Kidney tubule cell (primary cell): ENCODE data around the gene CRISPLD2.
"Not testable (repeated sequence)": the region's sequence is repeated elsewhere in the genome, so short reads cannot be mapped to it uniquely, and the experiment has no call there.

Experiments
- DNase-seq: peaks from one replicate; pipeline ENCODE4 v3.0.0-alpha.2; 2018; ENCODE audit warnings: low spot score

The CRISPLD2 gene

GRCh38 chr16:84860383-84860782, 40.6 kb downstream of the CRISPLD2 start:
- no peak for DNase-seq

- DNase-seq, result no peak
These were observed 41.9 kb downstream of the CRISPLD2 start for GRCh38 chr16:84861671-84862070.

DNA sequence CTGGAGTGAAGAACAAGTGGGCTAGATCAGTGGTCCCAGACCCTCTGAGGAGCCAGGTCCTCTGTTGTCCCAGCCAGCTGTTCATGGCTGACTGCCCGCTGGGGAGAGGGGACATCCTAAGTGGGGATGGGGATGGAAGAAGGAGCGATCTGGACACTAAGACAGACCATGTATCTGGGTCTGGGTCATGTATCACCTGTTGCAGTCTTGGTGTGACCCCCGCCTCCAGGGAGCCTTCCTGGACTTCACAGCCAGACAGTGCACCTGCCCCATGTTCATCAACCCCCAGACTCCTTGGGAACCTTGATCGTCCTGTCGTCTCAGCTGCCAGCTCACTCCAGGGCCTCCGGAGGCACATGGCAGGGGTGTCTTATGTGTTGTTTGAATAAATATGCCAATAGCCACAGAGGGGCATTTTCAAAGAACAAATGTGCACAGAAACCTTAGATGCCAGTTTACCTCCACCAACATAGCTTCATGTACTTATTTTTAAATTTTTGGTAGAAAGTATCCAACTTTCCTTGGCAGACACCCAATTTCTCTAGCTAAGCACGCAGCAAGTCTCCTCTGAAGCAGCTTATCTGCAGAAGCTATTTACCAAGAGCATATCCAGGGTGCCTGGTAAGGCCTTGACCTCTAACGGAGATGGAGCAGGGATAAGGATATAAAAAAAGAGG, 43.2 kb downstream of the CRISPLD2 start:
- no peak for DNase-seq

- no peak for DNase-seq
These were observed 43.7 kb downstream of the CRISPLD2 start for GRCh38 chr16:84863481-84863814.

DNA sequence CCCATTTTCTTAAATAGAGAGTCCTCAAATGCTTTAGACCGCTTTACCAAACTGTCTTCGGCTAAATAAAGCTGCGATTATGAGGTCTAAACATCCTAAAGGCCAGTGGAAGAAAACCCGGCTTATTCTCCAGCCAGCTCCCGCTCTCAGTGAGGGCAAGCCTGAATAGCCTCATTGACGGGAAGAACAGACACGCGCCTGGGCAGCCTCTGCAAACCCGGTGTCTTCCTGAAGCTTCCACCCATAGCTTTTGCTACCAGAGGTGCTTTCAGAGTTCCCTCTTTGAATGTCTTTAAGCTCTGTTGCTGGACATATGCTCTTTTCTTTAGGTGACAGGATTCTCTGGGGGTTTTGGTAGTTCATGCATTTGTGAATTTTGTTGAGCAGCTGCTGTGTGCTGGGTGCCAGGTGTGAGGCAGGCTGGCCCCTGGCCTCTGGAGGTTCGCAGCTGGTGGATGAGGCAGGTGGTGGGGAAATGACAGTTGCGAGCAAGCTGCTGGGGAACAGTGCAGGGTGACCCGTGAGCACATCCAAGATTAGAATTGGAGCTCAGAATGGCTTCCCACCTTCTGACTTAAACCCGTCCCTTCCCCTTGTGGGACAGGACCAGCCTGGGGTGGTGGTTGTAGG, 44.7 kb downstream of the CRISPLD2 start:
- DNase-seq, result no peak

DNA sequence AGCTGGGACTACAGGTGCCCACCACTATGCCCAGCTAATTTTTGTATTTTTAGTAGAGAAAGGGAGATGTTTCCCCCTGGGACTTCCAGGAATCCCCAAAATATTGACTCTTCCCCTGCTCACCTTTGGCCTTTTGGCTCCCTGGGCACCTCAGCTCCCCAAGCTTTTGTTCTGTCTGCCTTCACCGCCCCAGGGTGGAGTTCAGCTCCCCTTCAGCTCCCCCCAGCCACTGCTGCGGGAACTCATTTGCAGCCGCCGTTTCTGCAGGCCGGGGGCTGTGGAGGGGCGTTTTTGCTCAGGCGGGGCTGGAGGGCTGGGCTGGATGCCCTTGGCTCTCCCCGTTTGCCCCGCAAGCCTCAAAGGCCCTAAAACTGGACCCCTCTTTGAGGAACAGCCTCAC, 47.9 kb downstream of the CRISPLD2 start:
- no peak for DNase-seq

GRCh38 chr16:84868328-84868727, 48.5 kb downstream of the CRISPLD2 start:
- no peak for DNase-seq

DNA sequence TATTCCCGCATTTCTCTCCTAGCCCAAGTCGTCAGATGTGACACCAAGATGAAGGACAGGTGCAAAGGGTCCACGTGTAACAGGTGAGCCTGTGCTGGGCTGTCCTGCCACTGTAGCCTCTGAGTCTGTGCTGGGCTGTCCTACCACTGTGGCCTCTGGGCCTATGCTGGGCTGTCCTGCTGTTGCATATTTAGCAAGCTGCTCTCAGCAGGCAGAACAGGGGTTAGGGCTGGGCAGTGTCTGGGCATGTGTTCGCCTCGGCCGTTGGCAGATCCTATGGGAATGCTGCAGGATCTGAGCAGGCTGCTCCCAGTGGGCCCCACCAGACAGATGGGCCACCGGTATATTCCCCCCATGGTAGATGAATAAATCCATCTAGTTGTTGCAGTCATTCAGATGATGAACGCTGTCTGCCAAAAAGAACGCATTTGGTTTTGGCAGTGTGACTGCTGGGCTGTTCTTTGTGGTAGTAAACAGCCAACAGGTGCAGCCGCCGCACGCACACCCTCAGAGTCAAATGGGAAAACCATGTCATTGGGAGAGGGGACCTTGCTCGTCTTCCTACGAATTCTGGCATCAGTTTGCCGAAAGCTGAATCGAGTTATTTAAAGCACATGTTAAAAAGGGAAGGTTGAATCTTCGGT, 49.2 kb downstream of the CRISPLD2 start:
- no peak for DNase-seq

DNA sequence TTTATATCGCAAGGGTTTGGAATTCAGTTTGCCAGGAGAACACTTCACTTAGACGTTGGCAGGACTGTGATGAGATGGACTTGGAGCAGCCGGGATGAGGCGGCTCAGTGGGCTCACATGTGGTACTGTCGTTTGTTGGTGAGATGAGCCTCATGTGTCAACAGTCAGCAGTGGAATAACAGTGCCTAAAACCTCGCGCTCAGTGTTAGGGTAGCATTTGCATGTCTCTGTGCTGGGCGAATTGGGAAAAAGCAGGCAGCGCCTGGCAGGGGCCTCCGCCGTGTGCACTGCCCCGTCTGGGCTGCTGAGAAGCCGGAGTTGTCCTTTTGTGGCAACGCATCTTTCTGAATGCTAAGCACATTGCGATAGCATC, 49.7 kb downstream of the CRISPLD2 start:
- no peak for DNase-seq

GRCh38 chr16:84872971-84873370, 53.2 kb downstream of the CRISPLD2 start:
- not testable (repeated sequence) for DNase-seq

DNA sequence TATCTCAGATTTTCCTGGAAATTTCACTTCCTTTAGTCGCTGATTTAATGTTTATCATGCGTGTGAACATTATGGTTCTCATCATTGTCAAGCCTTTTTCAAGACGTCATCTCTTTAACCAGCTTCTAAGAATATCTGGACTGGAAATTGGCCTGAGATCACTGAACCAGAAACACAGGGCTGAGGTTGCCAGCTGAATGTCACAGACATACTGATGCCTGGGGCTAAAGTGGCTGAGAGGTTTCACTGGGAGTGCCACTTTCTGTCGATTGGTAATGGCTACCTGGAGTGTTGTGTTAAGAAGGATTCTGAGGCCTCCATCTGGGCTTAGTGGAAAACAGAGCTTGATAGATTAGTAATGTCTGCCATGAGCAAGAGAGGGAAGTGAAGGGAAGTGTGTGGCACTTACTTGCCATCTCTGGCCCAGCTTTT, 54.2 kb downstream of the CRISPLD2 start:
- DNase-seq, result peak; percentile 80

- DNase-seq, result no peak
These were observed 54.8 kb downstream of the CRISPLD2 start for GRCh38 chr16:84874553-84874952.

DNA sequence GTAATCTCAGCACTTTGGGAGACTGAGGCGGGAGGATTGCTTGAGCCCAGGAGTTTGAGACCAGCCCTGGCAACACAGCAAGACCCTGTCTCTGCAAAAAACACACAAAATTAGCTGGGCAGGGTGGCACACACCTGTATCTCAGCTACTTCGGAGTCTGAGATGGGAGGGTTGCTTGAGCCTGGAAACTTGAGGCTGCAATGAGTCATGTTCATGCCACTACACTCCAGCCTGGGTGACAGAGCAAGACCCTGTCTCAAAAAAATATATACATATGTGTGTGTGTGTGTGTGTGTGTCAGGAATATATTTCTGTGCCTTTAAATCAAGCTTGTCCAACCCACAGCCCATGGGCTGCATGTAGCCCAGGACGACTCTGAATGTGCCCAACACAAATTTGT, 55.2 kb downstream of the CRISPLD2 start:
- no peak for DNase-seq

- DNase-seq, result no peak
These were observed 56.1 kb downstream of the CRISPLD2 start for GRCh38 chr16:84875846-84876245.

DNA sequence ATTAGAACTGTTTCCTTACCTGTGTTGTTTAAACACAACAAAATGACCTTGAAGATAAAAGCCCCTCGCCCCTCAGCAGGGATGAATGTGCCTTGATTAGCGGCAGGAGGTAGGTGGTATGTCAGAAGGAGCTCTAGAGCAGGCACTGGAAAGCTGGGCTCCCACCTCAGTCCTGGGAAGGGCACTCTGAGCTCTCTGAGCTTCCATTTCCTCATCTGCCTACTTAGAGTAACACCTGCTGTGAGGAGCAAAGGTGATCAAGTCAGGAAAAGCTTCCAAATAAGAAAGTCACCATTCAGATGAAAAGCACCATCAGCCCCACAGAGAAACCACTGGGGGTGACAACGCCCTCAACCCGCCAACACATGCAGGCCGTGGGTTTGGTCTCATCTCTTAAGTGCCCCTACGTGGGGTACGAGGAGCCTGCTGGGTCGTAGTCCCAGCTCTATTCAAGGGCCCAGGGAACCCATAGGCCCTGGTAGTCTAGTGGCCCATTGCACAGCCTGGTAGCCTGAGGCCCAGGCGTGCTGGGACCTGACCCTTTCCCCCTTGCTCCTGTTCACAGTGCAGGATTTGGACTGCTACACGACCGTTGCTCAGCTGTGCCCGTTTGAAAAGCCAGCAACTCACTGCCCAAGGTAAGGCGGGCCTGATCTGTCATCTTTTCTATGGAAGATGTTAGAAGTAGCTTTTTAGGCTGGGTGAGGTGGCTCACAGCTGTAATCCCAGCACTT, 57.3 kb downstream of the CRISPLD2 start:
- no peak for DNase-seq

DNA sequence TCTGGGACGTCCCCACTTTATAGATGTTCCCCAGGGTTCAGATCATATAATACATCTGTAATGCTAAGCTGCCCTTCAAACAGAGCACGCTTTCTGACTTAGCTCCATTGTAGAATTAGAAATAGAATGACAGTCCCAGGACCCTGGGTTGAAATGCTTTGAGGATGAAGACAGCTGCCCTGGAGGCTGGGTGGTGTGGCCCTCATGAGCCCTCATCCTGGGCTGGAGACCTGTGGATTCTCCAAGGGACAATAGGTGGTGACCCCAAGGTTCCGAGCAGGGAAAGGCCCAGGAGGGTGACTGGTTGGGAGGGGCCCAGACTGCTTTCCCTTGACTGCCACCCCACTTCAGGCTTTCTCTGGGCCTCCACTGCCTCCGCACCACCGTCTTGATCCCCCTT, 59.0 kb downstream of the CRISPLD2 start:
- DNase-seq, result no peak

GRCh38 chr16:84879569-84880487, 60.0 kb downstream of the CRISPLD2 start:
- DNase-seq, result peak; percentile 58

GRCh38 chr16:84881702-84882521, 62.1 kb downstream of the CRISPLD2 start:
- peak; percentile 84 for DNase-seq

DNA sequence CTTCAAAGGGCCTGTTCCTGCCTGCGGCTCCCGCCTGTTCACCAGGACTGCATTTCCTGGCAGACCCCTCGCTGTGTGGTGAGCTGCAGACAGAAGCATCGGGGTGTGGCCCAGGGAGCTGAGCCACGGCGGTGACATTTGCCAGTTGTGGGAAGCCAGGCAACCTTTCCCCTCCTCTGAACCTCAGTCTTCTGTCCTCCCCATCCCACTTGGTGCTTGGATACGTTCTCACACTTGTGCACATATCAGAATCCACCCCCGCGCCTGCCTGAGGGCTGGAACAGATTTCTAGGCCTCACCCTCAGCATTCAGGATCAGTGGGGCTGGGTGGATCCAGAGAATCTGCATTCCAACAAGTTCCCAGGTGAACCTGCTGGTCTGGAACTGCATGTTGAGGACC, 63.5 kb downstream of the CRISPLD2 start:
- no peak for DNase-seq

DNA sequence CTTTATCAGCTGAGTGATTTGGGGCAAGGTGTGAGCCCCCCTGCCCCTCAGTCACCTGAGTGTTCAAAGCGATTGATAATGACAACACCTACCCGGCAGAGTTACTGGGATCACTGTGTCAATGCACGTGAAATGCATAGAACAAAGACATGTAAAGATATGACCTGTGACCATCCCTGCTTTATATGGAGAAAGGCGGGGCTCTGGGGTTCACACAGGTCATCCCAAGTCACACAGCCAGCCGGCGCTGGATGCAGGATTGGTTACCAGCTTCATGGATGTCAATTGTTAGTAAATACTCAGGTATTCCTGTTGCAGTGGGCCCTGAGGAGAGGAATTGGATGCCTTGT, 64.4 kb downstream of the CRISPLD2 start:
- no peak for DNase-seq
